ENCODE measurements around the gene EDIL3. TPM values are rescaled to one million over a fixed set of nuclear protein-coding genes. Genes with fewer than 3 reads are reported as not detected.

Gene EDIL3
- total RNA-seq, 1 donor from 2014 or later: 15.2 TPM

GRCh38 chr5:84239494-84239893 lies 145.2 kb downstream of the EDIL3 start:
- no peak overlapping the region for H3K27ac ChIP-seq
- no peaks in the 10 kb centered on the region for H3K27me3 ChIP-seq
- H3K36me3 ChIP-seq: no peaks in the 10 kb centered on the region
- no peak for DNase-seq (ENCODE audit: extremely low spot score in 2 of 2)
- H3K4me1 ChIP-seq: no peaks in the 10 kb centered on the region
- H3K4me3 ChIP-seq: no peak overlapping the region
- intact Hi-C loops (cut with DNase I): no loop called here
- H3K9me3 ChIP-seq: no peaks in the 10 kb centered on the region
- no peak for TF ChIP-seq POLR2A (IDR thresholded peaks at IDR 0.05)
- TF ChIP-seq POLR2AphosphoS5 (IDR thresholded peaks at IDR 0.05; ENCODE audit: insufficient read depth in 1 of 2, low read depth in 1 of 2): no peak
- no peak for TF ChIP-seq CTCF (IDR thresholded peaks at IDR 0.05)

GRCh38 chr5:84237126-84237525 lies 147.6 kb downstream of the EDIL3 start:
- no peak for DNase-seq (ENCODE audit: extremely low spot score in 2 of 2)
- H3K4me3 ChIP-seq: no peak overlapping the region
- intact Hi-C loops (cut with DNase I): no loop called here
- H3K9me3 ChIP-seq: no peaks in the 10 kb centered on the region
- H3K36me3 ChIP-seq: no peaks in the 10 kb centered on the region
- H3K27me3 ChIP-seq: no peaks in the 10 kb centered on the region
- H3K27ac ChIP-seq: no peak overlapping the region
- no peaks in the 10 kb centered on the region for H3K4me1 ChIP-seq
- no peak for TF ChIP-seq POLR2AphosphoS5 (IDR thresholded peaks at IDR 0.05; ENCODE audit: insufficient read depth in 1 of 2, low read depth in 1 of 2)
- no peak for TF ChIP-seq POLR2A (IDR thresholded peaks at IDR 0.05)
- TF ChIP-seq CTCF (IDR thresholded peaks at IDR 0.05): no peak

- H3K36me3 ChIP-seq: no peaks in the 10 kb centered on the region
- TF ChIP-seq POLR2A (IDR thresholded peaks at IDR 0.05) (no peak), POLR2AphosphoS5 (IDR thresholded peaks at IDR 0.05; ENCODE audit: insufficient read depth in 1 of 2, low read depth in 1 of 2) (no peak), CTCF (IDR thresholded peaks at IDR 0.05) (no peak)
- H3K27ac ChIP-seq: no peak overlapping the region
- H3K9me3 ChIP-seq: no peaks in the 10 kb centered on the region
- intact Hi-C loops (cut with DNase I): no loop called here
- H3K27me3 ChIP-seq: no peaks in the 10 kb centered on the region
- H3K4me3 ChIP-seq: no peak overlapping the region
- DNase-seq (ENCODE audit: extremely low spot score in 2 of 2): no peak
- no peaks in the 10 kb centered on the region for H3K4me1 ChIP-seq
These were observed 153.2 kb downstream of the EDIL3 start for GRCh38 chr5:84231433-84231832.

- no peak for DNase-seq (ENCODE audit: extremely low spot score in 2 of 2)
- Histone ChIP-seq H3K27me3 (no peaks in the 10 kb centered on the region), H3K27ac (no peak overlapping the region), H3K4me1 (no peaks in the 10 kb centered on the region), H3K36me3 (no peaks in the 10 kb centered on the region), H3K9me3 (no peaks in the 10 kb centered on the region), H3K4me3 (no peak overlapping the region)
- intact Hi-C loops (cut with DNase I): no loop called here
- TF ChIP-seq CTCF (IDR thresholded peaks at IDR 0.05) (no peak), POLR2AphosphoS5 (IDR thresholded peaks at IDR 0.05; ENCODE audit: insufficient read depth in 1 of 2, low read depth in 1 of 2) (no peak), POLR2A (IDR thresholded peaks at IDR 0.05) (no peak)
These were observed 155.6 kb downstream of the EDIL3 start for GRCh38 chr5:84229045-84229444.

- intact Hi-C loops (cut with DNase I): no loop called here
- H3K27me3 ChIP-seq: no peaks in the 10 kb centered on the region
- H3K36me3 ChIP-seq: no peaks in the 10 kb centered on the region
- no peaks in the 10 kb centered on the region for H3K4me1 ChIP-seq
- no peaks in the 10 kb centered on the region for H3K9me3 ChIP-seq
- no peak overlapping the region for H3K27ac ChIP-seq
- no peak overlapping the region for H3K4me3 ChIP-seq
- DNase-seq (ENCODE audit: extremely low spot score in 2 of 2): no peak
- TF ChIP-seq POLR2A (IDR thresholded peaks at IDR 0.05) (no peak), POLR2AphosphoS5 (IDR thresholded peaks at IDR 0.05; ENCODE audit: insufficient read depth in 1 of 2, low read depth in 1 of 2) (no peak), CTCF (IDR thresholded peaks at IDR 0.05) (no peak)
These were observed 156.4 kb downstream of the EDIL3 start for GRCh38 chr5:84228266-84228665.
